ENCODE measurements around the gene KLHDC9.
A peak's percentile ranks its signal among the peaks of the same experiment; 100 is the strongest.
"Not testable (repeated sequence)": the region's sequence is repeated elsewhere in the genome, so short reads cannot be mapped to it uniquely, and the experiment has no call there.

The KLHDC9 gene

GRCh38 chr1:161098210-161099068 is at the start of gene KLHDC9:
TSS of gene KLHDC9 (plus strand) at chr1:161098361. CDS start at chr1:161098536, 175 bp downstream.
- Histone ChIP-seq H3K36me3 (peaks cover 46% of the 10 kb centered on the region), H3K4me2 (peak within 1 kb of the TSS; percentile 99), H4K20me1 (peaks cover 50% of the 10 kb centered on the region), H3K4me1 (peaks cover 28% of the 10 kb centered on the region), H3K4me3 (peak within 1 kb of the TSS; percentile 70), H3K9ac (peak within 1 kb of the TSS; percentile 73), H3K9me3 (no peaks in the 10 kb centered on the region), H3K27ac (peak within 1 kb of the TSS; percentile 71), H3K27me3 (no peaks in the 10 kb centered on the region)
- TF ChIP-seq Cebpa-rat (IDR thresholded peaks at IDR 0.05) = no peak

- H3K4me2 ChIP-seq = no peak overlapping the region
Observed at GRCh38 chr1:161048949-161049722, 49.0 kb upstream of the KLHDC9 start.

GRCh38 chr1:161051219-161051618 is 46.9 kb upstream of the KLHDC9 start:
- Histone ChIP-seq H3K4me1 (peaks cover 11% of the 10 kb centered on the region), H3K4me2 (no peak overlapping the region), H3K27ac (no peak overlapping the region), H3K9me3 (no peaks in the 10 kb centered on the region; the same call in 1 of the 2 replicates), H3K4me3 (no peak overlapping the region), H4K20me1 (peaks cover 3% of the 10 kb centered on the region; the same call in 1 of the 2 replicates), H3K27me3 (no peaks in the 10 kb centered on the region), H3K36me3 (peaks cover 91% of the 10 kb centered on the region), H3K9ac (no peak overlapping the region)
- no peak for TF ChIP-seq Cebpa-rat (IDR thresholded peaks at IDR 0.05)

More at GRCh38 chr1:161048949-161049722, 49.0 kb upstream of the KLHDC9 start:
- H3K27me3 ChIP-seq = no peaks in the 10 kb centered on the region
- H3K9ac ChIP-seq = no peak overlapping the region
- no peak overlapping the region for H3K4me3 ChIP-seq
- no peaks in the 10 kb centered on the region; the same call in 1 of the 2 replicates for H3K9me3 ChIP-seq
- no peaks in the 10 kb centered on the region for H4K20me1 ChIP-seq
- TF ChIP-seq Cebpa-rat (IDR thresholded peaks at IDR 0.05) = no peak
- H3K4me1 ChIP-seq = peaks cover 14% of the 10 kb centered on the region
- peaks cover 73% of the 10 kb centered on the region for H3K36me3 ChIP-seq
- no peak overlapping the region for H3K27ac ChIP-seq

- no peak overlapping the region for H3K4me2 ChIP-seq
- H3K9me3 ChIP-seq = no peaks in the 10 kb centered on the region; the same call in 1 of the 2 replicates
- peaks cover 20% of the 10 kb centered on the region; the same call in 1 of the 2 replicates for H4K20me1 ChIP-seq
- H3K27me3 ChIP-seq = no peaks in the 10 kb centered on the region
- peaks cover 96% of the 10 kb centered on the region for H3K36me3 ChIP-seq
- H3K4me1 ChIP-seq = no peaks in the 10 kb centered on the region
- no peak overlapping the region for H3K4me3 ChIP-seq
- no peak for TF ChIP-seq Cebpa-rat (IDR thresholded peaks at IDR 0.05)
- H3K27ac ChIP-seq = no peak overlapping the region
- no peak overlapping the region for H3K9ac ChIP-seq
Observed at GRCh38 chr1:161052899-161053298, 45.3 kb upstream of the KLHDC9 start.

DNA sequence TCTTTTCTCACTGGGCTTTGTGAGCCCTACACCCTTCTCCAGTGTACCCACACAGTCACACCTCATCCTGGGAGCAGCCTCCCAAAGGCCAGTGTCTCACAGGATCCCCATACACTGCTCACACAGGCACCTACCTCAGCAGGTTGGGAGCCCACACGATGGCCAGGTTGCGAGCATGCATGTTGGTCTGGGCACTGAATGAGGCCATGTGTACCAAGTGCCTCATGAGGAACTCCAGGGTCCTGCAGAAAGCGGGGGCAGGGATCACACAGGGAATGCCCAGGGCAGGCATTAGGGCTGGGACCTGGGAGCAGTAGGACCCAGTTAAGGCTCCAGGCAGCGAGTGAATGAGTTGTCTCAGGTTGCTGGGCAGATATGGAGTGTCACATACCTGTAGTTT is 43.9 kb upstream of the KLHDC9 start:
- H3K36me3 ChIP-seq = peaks cover 95% of the 10 kb centered on the region

DNA sequence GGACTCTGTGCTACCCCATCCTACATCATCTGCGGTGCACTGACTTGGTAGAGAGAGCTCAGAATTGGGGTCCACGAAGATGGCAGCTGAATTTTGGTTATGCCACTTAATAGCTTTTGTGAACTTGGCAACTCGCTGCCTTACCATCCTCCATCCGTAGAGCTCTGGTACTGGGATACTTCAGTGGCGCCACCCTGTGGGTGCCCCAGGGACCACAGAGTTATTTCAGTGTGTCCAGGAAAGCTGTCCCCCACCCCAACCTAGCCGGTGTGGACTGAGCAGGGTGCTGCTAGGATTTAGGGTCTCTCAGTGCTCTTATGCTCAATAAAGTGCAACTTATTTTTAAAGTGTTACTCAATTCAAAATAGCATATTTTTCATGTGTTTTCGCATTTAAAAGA is 43.4 kb upstream of the KLHDC9 start:
- Histone ChIP-seq H3K27ac (no peak overlapping the region), H3K4me2 (no peak overlapping the region), H3K9ac (no peak overlapping the region), H3K36me3 (peaks cover 95% of the 10 kb centered on the region), H4K20me1 (peaks cover 31% of the 10 kb centered on the region), H3K9me3 (no peaks in the 10 kb centered on the region), H3K4me3 (no peak overlapping the region), H3K27me3 (no peaks in the 10 kb centered on the region), H3K4me1 (no peaks in the 10 kb centered on the region)
- no peak for TF ChIP-seq Cebpa-rat (IDR thresholded peaks at IDR 0.05)

More for the DNA sequence above, 43.9 kb upstream of the KLHDC9 start:
- TF ChIP-seq Cebpa-rat (IDR thresholded peaks at IDR 0.05) = no peak
- H3K9me3 ChIP-seq = no peaks in the 10 kb centered on the region; the same call in 1 of the 2 replicates
- no peak overlapping the region for H3K4me2 ChIP-seq
- no peaks in the 10 kb centered on the region for H3K27me3 ChIP-seq
- H3K4me1 ChIP-seq = no peaks in the 10 kb centered on the region
- H3K27ac ChIP-seq = no peak overlapping the region
- H4K20me1 ChIP-seq = peaks cover 26% of the 10 kb centered on the region
- H3K4me3 ChIP-seq = no peak overlapping the region
- no peak overlapping the region for H3K9ac ChIP-seq

DNA sequence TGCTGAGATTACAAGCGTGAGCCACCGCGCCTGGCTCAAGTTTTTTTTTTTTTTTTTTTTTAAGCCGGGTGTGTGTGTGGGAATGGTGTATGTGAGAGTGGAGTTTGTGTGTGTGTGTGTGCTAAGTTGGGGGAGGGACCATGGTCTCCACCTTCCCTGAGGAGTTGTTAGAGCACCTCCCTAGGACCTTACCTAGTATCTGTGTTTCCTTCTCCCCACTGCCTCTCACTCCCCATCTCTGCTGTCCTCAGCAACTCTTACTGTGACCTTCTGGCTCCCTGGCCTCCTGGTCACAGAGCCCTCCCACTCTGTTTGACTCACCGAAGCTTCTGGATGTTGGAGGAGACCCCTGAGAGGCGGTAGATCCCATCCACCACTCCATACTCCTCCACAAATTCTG is 38.9 kb upstream of the KLHDC9 start:
- Histone ChIP-seq H3K9ac (no peak overlapping the region), H3K27ac (no peak overlapping the region), H3K36me3 (peaks cover 90% of the 10 kb centered on the region), H3K27me3 (no peaks in the 10 kb centered on the region), H3K4me1 (peaks cover 2% of the 10 kb centered on the region; the same call in 1 of the 2 replicates), H3K4me3 (no peak overlapping the region), H3K9me3 (no peaks in the 10 kb centered on the region), H4K20me1 (peaks cover 76% of the 10 kb centered on the region), H3K4me2 (no peak overlapping the region)
- TF ChIP-seq Cebpa-rat (IDR thresholded peaks at IDR 0.05) = no peak

DNA sequence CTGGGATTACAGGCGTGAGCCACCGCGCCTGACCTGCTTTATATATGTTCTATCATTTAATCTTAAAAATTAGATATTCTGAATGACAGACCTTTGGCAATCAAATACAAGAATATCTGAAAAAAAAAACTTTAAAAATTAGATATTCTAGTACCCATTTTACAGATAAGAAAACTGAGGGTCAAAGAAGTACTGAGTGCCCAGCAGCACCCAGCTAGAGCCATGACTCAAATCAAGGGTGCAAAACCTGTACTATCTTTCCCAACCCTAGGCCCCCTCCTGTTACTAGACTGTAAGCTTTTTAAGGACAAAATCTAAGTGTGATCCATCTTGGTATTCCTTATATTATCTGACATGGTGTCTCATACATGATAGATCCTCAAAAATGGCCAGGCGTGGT is 36.7 kb upstream of the KLHDC9 start:
- no peaks in the 10 kb centered on the region for H3K9me3 ChIP-seq
- H3K27me3 ChIP-seq = no peaks in the 10 kb centered on the region
- H3K27ac ChIP-seq = no peak overlapping the region
- TF ChIP-seq Cebpa-rat (IDR thresholded peaks at IDR 0.05) = no peak
- no peak overlapping the region for H3K4me2 ChIP-seq
- H3K4me1 ChIP-seq = peaks cover 18% of the 10 kb centered on the region; the same call in 1 of the 2 replicates
- peaks cover 88% of the 10 kb centered on the region for H4K20me1 ChIP-seq
- no peak overlapping the region for H3K9ac ChIP-seq
- H3K4me3 ChIP-seq = no peak overlapping the region
- peaks cover 80% of the 10 kb centered on the region for H3K36me3 ChIP-seq

- H4K20me1 ChIP-seq = peaks cover 82% of the 10 kb centered on the region
- peaks cover 37% of the 10 kb centered on the region for H3K4me1 ChIP-seq
- not testable (repeated sequence) for H3K4me3 ChIP-seq
Observed at GRCh38 chr1:161063936-161064335, 34.2 kb upstream of the KLHDC9 start.

GRCh38 chr1:161065681-161066080 is 32.5 kb upstream of the KLHDC9 start:
- not testable (repeated sequence) for H3K27me3 ChIP-seq, H3K27ac ChIP-seq, H3K4me3 ChIP-seq, H3K9ac ChIP-seq, H3K9me3 ChIP-seq, H3K4me2 ChIP-seq
- peaks cover 46% of the 10 kb centered on the region for H3K4me1 ChIP-seq
- peaks cover 67% of the 10 kb centered on the region for H4K20me1 ChIP-seq
- H3K36me3 ChIP-seq = peaks cover 49% of the 10 kb centered on the region

More at GRCh38 chr1:161063936-161064335, 34.2 kb upstream of the KLHDC9 start:
- not testable (repeated sequence) for H3K4me2 ChIP-seq, H3K27me3 ChIP-seq, H3K9me3 ChIP-seq, H3K27ac ChIP-seq
- H3K9ac ChIP-seq = 0 out of 2 replicates have a peak overlapping the region, but pooled peaks have one; percentile 31
- peaks cover 64% of the 10 kb centered on the region for H3K36me3 ChIP-seq

Measured in BLaER1 (cell line).